CD4-positive, alpha-beta T cell (primary cell): ENCODE data around the gene RBM48. TPM values are rescaled to one million over a fixed set of nuclear protein-coding genes. Genes with fewer than 3 reads are reported as not detected.

Experiments
- ATAC-seq: fragments of 200-7000 bp; cut with Tn5 transposase; one replicate; pipeline ENCODE4 v1.10.0; 2022; ENCODE audit warnings: mild to moderate bottlenecking; ENCODE audit not compliant: poor library complexity
- CTCF ChIA-PET: fragments of 350-600 bp; sonication (Branson Sonifier 250); formaldehyde crosslinking; loops from one replicate; lab custom pipeline; 2021; ENCODE audit warnings: antibody characterized with exemption, inconsistent platforms; lab: Charles Lee
- POLR2A ChIA-PET: fragments of 350-600 bp; sonication (Branson Sonifier 250); formaldehyde crosslinking; loops from one replicate; lab custom pipeline; 2021; ENCODE audit warnings: antibody characterized with exemption, inconsistent platforms; lab: Charles Lee
- DNase-seq, 14 experiments: peaks; one replicate each; pipeline ENCODE4 v3.0.0-alpha.2; 2013 to 2020; ENCODE audit warnings: mixed read lengths in 2 of 14
- H3K27ac ChIP-seq, 2 donors: one replicate each; pipeline versions ENCODE4 v1.5.1 to v1.7.0; 2013; ENCODE audit warnings: low read length in 2 of 2, low read depth in 1 of 2, mild to moderate bottlenecking in 1 of 2
- H3K27me3 ChIP-seq, 2 experiments: 1 replicate in 1 of 2; 2 replicates in 1 of 2; pipeline versions ENCODE4 v1.6.1 to v1.7.0; 2013; ENCODE audit warnings: low read length in 2 of 2, control low read depth in 1 of 2, mild to moderate bottlenecking in 1 of 2, moderate library complexity in 1 of 2; ENCODE audit not compliant: insufficient read depth in 2 of 2, control insufficient read depth in 1 of 2
- H3K36me3 ChIP-seq: one replicate; pipeline ENCODE4 v1.6.1; 2013; ENCODE audit warnings: low read length, control low read depth; ENCODE audit not compliant: insufficient read depth
- H3K4me1 ChIP-seq: one replicate; pipeline ENCODE4 v1.6.1; 2013; ENCODE audit warnings: low read length, control low read depth; ENCODE audit not compliant: insufficient read depth
- H3K4me3 ChIP-seq: one replicate; pipeline ENCODE4 v1.5.1; 2013; ENCODE audit warnings: mild to moderate bottlenecking, low read length, moderate library complexity
- H3K9me3 ChIP-seq, 2 experiments: 1 replicate in 1 of 2; 2 replicates in 1 of 2; pipeline versions ENCODE4 v1.6.1 to v1.7.0; 2013; ENCODE audit warnings: low read length in 2 of 2, mild to moderate bottlenecking in 2 of 2, control low read depth in 1 of 2, moderate library complexity in 1 of 2; ENCODE audit not compliant: control insufficient read depth in 1 of 2, insufficient read depth in 1 of 2
- H3K27ac Mint-ChIP-seq: one replicate; pipeline ENCODE4 v1.8.0; 2020; ENCODE audit warnings: mixed read lengths
- H3K27me3 Mint-ChIP-seq: one replicate; pipeline ENCODE4 v1.8.0; 2021; ENCODE audit warnings: mixed read lengths
- H3K36me3 Mint-ChIP-seq: one replicate; pipeline ENCODE4 v1.8.0; 2021; ENCODE audit warnings: low read depth, mixed read lengths
- H3K4me1 Mint-ChIP-seq: one replicate; pipeline ENCODE4 v1.8.0; 2021; ENCODE audit warnings: low read depth, mixed read lengths
- H3K4me3 Mint-ChIP-seq: one replicate; pipeline ENCODE4 v1.8.0; 2020; ENCODE audit warnings: mild to moderate bottlenecking, mixed read lengths
- H3K9me3 Mint-ChIP-seq: one replicate; pipeline ENCODE4 v1.8.0; 2020; ENCODE audit warnings: mixed read lengths
- CTCF ChIP-seq: fragments of 200-600 bp; IDR thresholded peaks from one replicate; pipeline ENCODE4 v1.8.0; 2022; ENCODE audit warnings: antibody characterized with exemption, mild to moderate bottlenecking
- intact Hi-C, 2 experiments: fragments of 100-400 bp; cut with DNase I in 1 of 2; cut with micrococcal nuclease in 1 of 2; formaldehyde crosslinking; loops; one replicate each; pipeline versions ENCODE4 v1.15.1 to v1.9.0; 2023 to 2025; cut with DNase I, micrococcal nuclease
- total RNA-seq, 174 experiments: library from RNA in 2 of 174; stranded (reverse) in 2 of 174; gene quantifications; one replicate each; pipeline ENCODE4 v1.2.3 and lab custom pipeline; 2021 to 2026

Gene RBM48
- total RNA-seq, 2 experiments from 2014 or later = 45.4 to 47.3 TPM

GRCh38 chr7:92563345-92563744 is 34.8 kb downstream of the RBM48 start:
- Mint-ChIP-seq H3K9me3 (no peaks in the 10 kb centered on the region), H3K27me3 (no peaks in the 10 kb centered on the region), H3K36me3 (peaks cover 67% of the 10 kb centered on the region), H3K4me1 (no peaks in the 10 kb centered on the region), H3K4me3 (no peak overlapping the region), H3K27ac (no peak overlapping the region)
- no peaks in the 10 kb centered on the region for H3K27me3 ChIP-seq
- DNase-seq = no peak
- POLR2A ChIA-PET = interaction anchor here (2.4 kb wide), 1 partner anchor 35 kb away, joined by 6 read pairs; the partner anchor contains the start of genes PEX1 and RBM48
- ATAC-seq = no peak
- no peak overlapping the region for H3K27ac ChIP-seq
- no peaks in the 10 kb centered on the region for H3K4me1 ChIP-seq
- CTCF ChIA-PET = interaction anchor here (1.5 kb wide), 1 partner anchor 35 kb away, joined by 4 read pairs; the partner anchor contains the start of gene PEX1
- H3K4me3 ChIP-seq = no peak overlapping the region
- H3K9me3 ChIP-seq = no peaks in the 10 kb centered on the region
- H3K36me3 ChIP-seq = peaks cover 68% of the 10 kb centered on the region
- intact Hi-C loops = no loop called here
- TF ChIP-seq CTCF = no peak

- Mint-ChIP-seq H3K9me3 (no peaks in the 10 kb centered on the region), H3K4me3 (no peak overlapping the region), H3K27me3 (no peaks in the 10 kb centered on the region), H3K27ac (no peak overlapping the region), H3K4me1 (no peaks in the 10 kb centered on the region), H3K36me3 (peaks cover 86% of the 10 kb centered on the region)
- peaks cover 80% of the 10 kb centered on the region for H3K36me3 ChIP-seq
- ATAC-seq (no peak), DNase-seq (no peak)
- H3K27me3 ChIP-seq = no peaks in the 10 kb centered on the region
- CTCF ChIA-PET = no interaction called here
- H3K4me1 ChIP-seq = no peaks in the 10 kb centered on the region
- no peak for TF ChIP-seq CTCF
- no peak overlapping the region for H3K27ac ChIP-seq
- POLR2A ChIA-PET = interaction anchor here (1.4 kb wide), 1 partner anchor 39 kb away, joined by 4 read pairs; the partner anchor contains the start of genes PEX1 and RBM48
- intact Hi-C loops = no loop called here
- H3K9me3 ChIP-seq = no peaks in the 10 kb centered on the region
- H3K4me3 ChIP-seq = no peak overlapping the region
Measured at GRCh38 chr7:92567460-92567859, 38.9 kb downstream of the RBM48 start.

DNA sequence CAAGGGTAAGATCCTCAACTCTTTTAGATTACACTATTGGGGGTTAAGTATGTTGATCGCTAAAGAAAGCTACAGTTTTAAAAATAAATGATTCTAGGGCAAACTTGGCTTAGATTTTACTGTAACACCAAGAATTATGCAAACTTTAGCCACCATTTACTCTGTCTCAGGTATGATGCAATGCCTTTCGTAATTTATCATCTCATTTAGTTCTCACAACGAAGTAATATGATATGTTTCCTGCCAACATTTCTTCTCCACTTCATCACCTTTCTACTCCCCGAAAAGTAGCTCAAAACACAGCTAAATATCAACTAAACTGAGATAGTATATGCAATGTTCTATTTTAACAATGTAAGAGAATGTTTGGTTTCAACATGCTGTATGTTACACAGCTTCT is 40.5 kb downstream of the RBM48 start:
- Histone ChIP-seq H3K9me3 (no peaks in the 10 kb centered on the region), H3K4me1 (no peaks in the 10 kb centered on the region), H3K27ac (no peak overlapping the region), H3K27me3 (no peaks in the 10 kb centered on the region), H3K36me3 (peaks cover 78% of the 10 kb centered on the region), H3K4me3 (no peak overlapping the region)
- intact Hi-C loops = no loop called here
- H3K4me3 Mint-ChIP-seq = no peak overlapping the region
- H3K27ac Mint-ChIP-seq = no peak overlapping the region
- no peaks in the 10 kb centered on the region for H3K27me3 Mint-ChIP-seq
- ChIA-PET POLR2A (interaction anchor here (1.0 kb wide), 1 partner anchor 13 kb away, joined by 3 read pairs; no protein-coding TSS in a partner anchor), CTCF (no interaction called here)
- H3K4me1 Mint-ChIP-seq = no peaks in the 10 kb centered on the region
- ATAC-seq (no peak), DNase-seq (no peak)
- TF ChIP-seq CTCF = no peak
- H3K36me3 Mint-ChIP-seq = peaks cover 77% of the 10 kb centered on the region
- H3K9me3 Mint-ChIP-seq = no peaks in the 10 kb centered on the region
